ENCODE results near the gene ADCYAP1R1. TPM values are rescaled to one million over a fixed set of nuclear protein-coding genes. Genes with fewer than 3 reads are reported as not detected.

Gene ADCYAP1R1
- total RNA-seq, 1 donor = not detected

GRCh38 chr7:31080763-31081162 is 28.7 kb downstream of the ADCYAP1R1 start:
- no peak for DNase-seq (ENCODE audit: low read depth)

DNA sequence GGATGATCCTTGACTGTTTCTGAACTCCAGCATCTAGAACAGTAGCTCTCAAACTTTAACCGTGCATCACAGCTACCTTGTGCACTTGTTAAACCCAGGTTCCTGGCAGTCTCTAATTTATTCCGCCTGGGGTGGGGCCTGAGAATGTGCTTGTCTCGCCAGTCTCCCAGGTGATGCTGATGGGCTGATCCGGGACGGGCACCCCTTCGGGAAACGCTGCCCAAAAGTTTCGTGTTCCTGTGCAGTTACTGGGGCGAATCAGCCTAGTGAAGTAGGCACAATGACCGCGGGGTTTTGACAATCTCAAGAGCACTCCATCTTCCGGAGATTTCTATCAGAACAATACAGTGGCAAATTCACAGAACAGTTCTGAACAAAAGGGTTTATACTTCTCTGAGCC is 29.9 kb downstream of the ADCYAP1R1 start:
- TF ChIP-seq, protein P1, sequence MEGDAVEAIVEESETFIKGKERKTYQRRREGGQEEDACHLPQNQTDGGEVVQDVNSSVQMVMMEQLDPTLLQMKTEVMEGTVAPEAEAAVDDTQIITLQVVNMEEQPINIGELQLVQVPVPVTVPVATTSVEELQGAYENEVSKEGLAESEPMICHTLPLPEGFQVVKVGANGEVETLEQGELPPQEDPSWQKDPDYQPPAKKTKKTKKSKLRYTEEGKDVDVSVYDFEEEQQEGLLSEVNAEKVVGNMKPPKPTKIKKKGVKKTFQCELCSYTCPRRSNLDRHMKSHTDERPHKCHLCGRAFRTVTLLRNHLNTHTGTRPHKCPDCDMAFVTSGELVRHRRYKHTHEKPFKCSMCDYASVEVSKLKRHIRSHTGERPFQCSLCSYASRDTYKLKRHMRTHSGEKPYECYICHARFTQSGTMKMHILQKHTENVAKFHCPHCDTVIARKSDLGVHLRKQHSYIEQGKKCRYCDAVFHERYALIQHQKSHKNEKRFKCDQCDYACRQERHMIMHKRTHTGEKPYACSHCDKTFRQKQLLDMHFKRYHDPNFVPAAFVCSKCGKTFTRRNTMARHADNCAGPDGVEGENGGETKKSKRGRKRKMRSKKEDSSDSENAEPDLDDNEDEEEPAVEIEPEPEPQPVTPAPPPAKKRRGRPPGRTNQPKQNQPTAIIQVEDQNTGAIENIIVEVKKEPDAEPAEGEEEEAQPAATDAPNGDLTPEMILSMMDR (IDR thresholded peaks at IDR 0.05; ENCODE audit: insufficient read depth, low read length) = no peak
- no peak for DNase-seq (ENCODE audit: low read depth)
- H3K4me3 ChIP-seq (ENCODE audit: low read depth, low read length) = no peak overlapping the region

More at GRCh38 chr7:31080763-31081162, 28.7 kb downstream of the ADCYAP1R1 start:
- TF ChIP-seq, protein P1 (IDR thresholded peaks at IDR 0.05; ENCODE audit: insufficient read depth, low read length) = no peak
- no peak overlapping the region for H3K4me3 ChIP-seq (ENCODE audit: low read depth, low read length)

- TF ChIP-seq, protein P1 (IDR thresholded peaks at IDR 0.05; ENCODE audit: insufficient read depth, low read length) = no peak
- no peak overlapping the region for H3K4me3 ChIP-seq (ENCODE audit: low read depth, low read length)
- DNase-seq (ENCODE audit: low read depth) = no peak
Measured at GRCh38 chr7:31082447-31082846, 30.3 kb downstream of the ADCYAP1R1 start.

DNA sequence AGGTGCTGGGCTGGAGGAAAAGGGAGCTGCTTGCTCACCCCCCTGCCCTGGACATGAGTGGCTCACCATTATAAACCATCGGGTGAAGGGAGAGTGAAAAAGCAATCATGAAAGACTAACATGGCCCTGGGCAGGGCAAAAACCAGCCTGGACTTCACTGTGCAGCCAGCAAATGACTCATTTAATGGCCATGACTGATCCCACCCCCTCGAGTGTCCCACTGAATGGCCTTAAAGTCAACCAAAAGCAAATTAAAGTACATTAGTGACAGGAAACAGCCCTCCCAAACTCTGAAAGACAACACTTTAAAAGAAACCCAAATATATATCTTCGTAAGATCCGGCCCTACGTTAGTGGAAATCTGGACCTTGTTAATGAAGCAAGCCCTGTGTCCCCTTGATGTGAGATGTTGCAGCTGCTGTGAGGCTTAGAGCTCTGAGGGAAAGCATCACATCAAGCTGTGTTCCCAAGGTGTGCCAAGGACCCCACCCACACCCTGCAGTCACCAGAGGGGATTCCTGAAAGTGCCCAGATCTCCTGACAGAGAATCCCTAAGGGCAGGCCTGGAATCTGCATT is 31.2 kb downstream of the ADCYAP1R1 start:
- no peak overlapping the region for H3K4me3 ChIP-seq (ENCODE audit: low read depth, low read length)
- DNase-seq (ENCODE audit: low read depth) = no peak
- TF ChIP-seq, protein P1 (IDR thresholded peaks at IDR 0.05; ENCODE audit: insufficient read depth, low read length) = no peak

DNA sequence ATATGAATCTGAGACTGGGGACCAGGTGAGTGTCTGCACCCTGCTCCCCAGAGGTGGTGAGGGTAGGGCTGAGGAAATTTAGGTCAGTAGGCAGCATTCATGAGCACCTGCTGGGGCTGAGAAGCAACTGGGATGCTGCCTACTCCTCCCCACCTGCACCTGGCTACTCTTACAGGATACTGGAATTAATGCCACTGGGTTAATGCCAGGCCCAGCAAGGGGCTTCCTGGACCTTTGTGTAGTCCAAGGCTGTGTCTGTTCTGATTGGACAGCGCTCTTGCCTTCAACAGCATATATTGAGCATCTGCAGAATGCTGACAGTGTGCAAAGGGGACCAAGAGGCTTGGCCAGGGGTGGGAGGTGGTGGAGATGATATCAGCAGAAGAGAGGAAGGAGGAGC is 32.1 kb downstream of the ADCYAP1R1 start:
- no peak overlapping the region for H3K4me3 ChIP-seq (ENCODE audit: low read depth, low read length)
- no peak for DNase-seq (ENCODE audit: low read depth)
- TF ChIP-seq, protein P1 (IDR thresholded peaks at IDR 0.05; ENCODE audit: insufficient read depth, low read length) = no peak

DNA sequence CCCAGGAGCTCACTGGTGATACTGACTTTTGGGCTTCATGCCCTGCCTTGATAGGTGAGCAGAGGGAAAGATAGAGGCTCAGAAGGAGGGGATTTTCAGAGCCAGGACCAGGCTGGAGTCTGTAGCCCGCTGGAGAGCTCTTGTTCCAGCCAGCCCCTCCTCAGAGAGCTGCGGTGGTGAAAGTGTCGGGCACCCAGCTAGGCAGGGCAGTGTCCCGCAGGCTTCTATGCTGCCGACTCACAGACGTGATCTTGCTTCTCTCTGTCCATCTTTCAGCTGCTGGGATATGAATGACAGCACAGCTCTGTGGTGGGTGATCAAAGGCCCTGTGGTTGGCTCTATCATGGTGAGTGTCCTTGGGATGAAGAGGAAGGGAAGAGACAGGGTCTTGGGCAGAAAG is 35.2 kb downstream of the ADCYAP1R1 start:
- no peak for DNase-seq (ENCODE audit: low read depth)
- H3K4me3 ChIP-seq (ENCODE audit: low read depth, low read length) = no peak overlapping the region
- TF ChIP-seq, protein P1 (IDR thresholded peaks at IDR 0.05; ENCODE audit: insufficient read depth, low read length) = no peak

DNA sequence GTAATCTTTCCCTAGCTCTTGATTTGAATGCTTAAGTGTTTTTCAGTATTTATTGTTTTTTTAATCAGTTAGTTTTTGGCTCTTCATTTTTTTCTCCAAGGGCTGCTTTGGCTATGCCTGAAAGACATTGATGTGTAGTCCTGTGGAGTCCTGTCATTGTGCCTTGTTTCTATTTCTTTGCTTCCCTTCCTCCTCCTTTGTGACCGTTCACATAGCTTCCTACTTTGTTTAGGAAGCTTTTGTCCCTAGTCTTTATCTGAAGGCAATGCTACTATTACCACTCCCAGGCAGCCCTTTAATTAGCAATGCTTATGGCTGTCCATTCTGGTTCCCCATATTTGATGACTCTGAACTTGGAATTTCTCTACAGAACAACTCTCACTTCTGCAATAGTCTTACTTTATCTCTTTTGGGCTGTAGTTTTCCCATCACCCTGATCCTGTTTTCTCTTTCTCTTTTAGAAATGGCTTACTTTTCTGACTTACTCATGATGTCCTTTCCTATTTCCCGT is 39.9 kb downstream of the ADCYAP1R1 start:
- no peak for DNase-seq (ENCODE audit: low read depth)
- TF ChIP-seq, protein P1 (IDR thresholded peaks at IDR 0.05; ENCODE audit: insufficient read depth, low read length) = no peak
- no peak overlapping the region for H3K4me3 ChIP-seq (ENCODE audit: low read depth, low read length)

Data from fibroblast of the aortic adventitia (primary cell).